HEK293T (cell line): ENCODE measurements around the gene IRF2BP1.

Experiments used
- ARNT ChIP-seq: fragments of 450-650 bp; IDR thresholded peaks from 2 replicates; pipeline ENCODE4 v1.6.1; 2017; ENCODE audit warnings: mild to moderate bottlenecking
- BHLHE40 ChIP-seq: fragments of 450-650 bp; IDR thresholded peaks from 2 replicates; pipeline ENCODE4 v1.6.1; 2016; ENCODE audit warnings: mild to moderate bottlenecking, moderate library complexity, borderline replicate concordance
- ELF4 ChIP-seq: fragments of 450-650 bp; IDR thresholded peaks from 2 replicates; pipeline ENCODE4 v1.6.1; 2017; ENCODE audit warnings: antibody characterized with exemption
- FOXA1 ChIP-seq: fragments of 450-650 bp; IDR thresholded peaks from 2 replicates; pipeline ENCODE4 v1.6.1; 2016; ENCODE audit warnings: mild to moderate bottlenecking
- FOXK2 ChIP-seq: fragments of 450-650 bp; IDR thresholded peaks from 2 replicates; pipeline ENCODE4 v1.6.1; 2016; ENCODE audit warnings: mild to moderate bottlenecking
- FOXM1 ChIP-seq: fragments of 450-650 bp; IDR thresholded peaks from 2 replicates; pipeline ENCODE4 v1.6.1; 2017; ENCODE audit warnings: mild to moderate bottlenecking, borderline replicate concordance
- HDGF ChIP-seq: fragments of 450-650 bp; IDR thresholded peaks from 2 replicates; pipeline ENCODE4 v1.6.1; 2017; ENCODE audit warnings: antibody characterized with exemption, borderline replicate concordance
- L3MBTL2 ChIP-seq: fragments of 450-650 bp; conservative IDR thresholded peaks from 2 replicates; pipeline ENCODE4 v1.6.1; 2016; ENCODE audit warnings: mild to moderate bottlenecking
- LEF1 ChIP-seq: fragments of 450-650 bp; IDR thresholded peaks from 2 replicates; pipeline ENCODE4 v1.6.1; 2017; ENCODE audit warnings: mild to moderate bottlenecking, borderline replicate concordance
- NFRKB ChIP-seq: fragments of 450-650 bp; IDR thresholded peaks from 2 replicates; pipeline ENCODE4 v1.6.1; 2016; ENCODE audit warnings: mild to moderate bottlenecking, moderate library complexity
- PKNOX1 ChIP-seq: fragments of 450-650 bp; IDR thresholded peaks from 2 replicates; pipeline ENCODE4 v1.6.1; 2016
- SP1 ChIP-seq: fragments of 450-650 bp; IDR thresholded peaks from 2 replicates; pipeline ENCODE4 v1.6.1; 2017
- TARDBP ChIP-seq: fragments of 450-650 bp; IDR thresholded peaks from 2 replicates; pipeline ENCODE4 v1.6.1; 2016
- ZNF384 ChIP-seq: fragments of 450-650 bp; IDR thresholded peaks from 2 replicates; pipeline ENCODE4 v1.6.1; 2016

GRCh38 chr19:45918721-45919120, 32.8 kb upstream of the IRF2BP1 start:
- TF ChIP-seq FOXA1 (no peak), SP1 (no peak), BHLHE40 (no peak), HDGF (no peak), ZNF384 (no peak), ARNT (no peak), LEF1 (no peak), FOXM1 (no peak), PKNOX1 (no peak), NFRKB (no peak), L3MBTL2 (no peak), FOXK2 (no peak), ELF4 (no peak), TARDBP (no peak)
